Suprapubic skin (tissue), 4 donors: ENCODE results near the gene PPEF1.

Experiments
- POLR2A ChIP-seq, 2 donors: fragments of 450-650 bp; IDR thresholded peaks; one replicate each; pipeline ENCODE4 v1.6.1; 2017; ENCODE audit warnings: antibody characterized with exemption in 2 of 2, mild to moderate bottlenecking in 2 of 2, moderate library complexity in 2 of 2
- POLR2AphosphoS5 ChIP-seq, 3 donors: sonication (generic); formaldehyde crosslinking; IDR thresholded peaks; one replicate each; pipeline ENCODE4 v1.6.1; 2017; ENCODE audit warnings: antibody characterized with exemption in 3 of 3
- TF ChIP-seq, protein P1 (sequence below), 2 donors: fragments of 200-600 bp in 1 of 2; fragments of 450-650 bp in 1 of 2; sonication (generic) in 1 of 2; IDR thresholded peaks; one replicate each; pipeline ENCODE4 v1.5.1; 2016 to 2019; ENCODE audit warnings: antibody characterized with exemption in 2 of 2, mild to moderate bottlenecking in 1 of 2, moderate library complexity in 1 of 2

DNA sequence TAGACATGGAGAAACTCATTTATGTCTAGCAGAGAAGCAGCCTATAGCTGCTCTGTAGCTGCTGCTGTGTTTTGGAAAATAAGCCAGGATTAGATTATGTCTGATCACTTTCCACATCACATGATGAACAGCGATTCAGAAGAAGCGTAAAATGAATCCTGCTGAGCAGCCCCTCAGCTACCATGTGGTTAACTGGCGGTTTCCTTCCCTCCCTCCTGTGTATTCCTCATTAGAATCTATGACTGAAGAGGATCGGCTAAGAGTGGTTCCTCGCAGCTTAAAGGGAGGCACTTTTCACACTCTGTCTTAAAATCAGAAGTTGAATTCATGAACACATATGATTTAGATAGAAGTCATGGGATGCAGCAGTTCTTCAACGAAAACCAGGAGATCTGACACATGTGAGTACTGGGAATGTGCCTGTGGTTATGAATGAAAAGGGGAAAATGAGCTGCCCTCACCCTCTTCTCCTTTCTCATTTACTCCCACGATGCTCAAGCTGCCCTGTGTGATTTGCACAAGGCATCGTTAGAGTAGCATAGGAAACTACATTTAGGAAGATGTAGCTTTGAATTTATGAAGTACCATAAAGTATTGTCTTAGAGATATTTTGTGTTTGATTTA, at the start of gene PPEF1:
- TF ChIP-seq, protein P1, sequence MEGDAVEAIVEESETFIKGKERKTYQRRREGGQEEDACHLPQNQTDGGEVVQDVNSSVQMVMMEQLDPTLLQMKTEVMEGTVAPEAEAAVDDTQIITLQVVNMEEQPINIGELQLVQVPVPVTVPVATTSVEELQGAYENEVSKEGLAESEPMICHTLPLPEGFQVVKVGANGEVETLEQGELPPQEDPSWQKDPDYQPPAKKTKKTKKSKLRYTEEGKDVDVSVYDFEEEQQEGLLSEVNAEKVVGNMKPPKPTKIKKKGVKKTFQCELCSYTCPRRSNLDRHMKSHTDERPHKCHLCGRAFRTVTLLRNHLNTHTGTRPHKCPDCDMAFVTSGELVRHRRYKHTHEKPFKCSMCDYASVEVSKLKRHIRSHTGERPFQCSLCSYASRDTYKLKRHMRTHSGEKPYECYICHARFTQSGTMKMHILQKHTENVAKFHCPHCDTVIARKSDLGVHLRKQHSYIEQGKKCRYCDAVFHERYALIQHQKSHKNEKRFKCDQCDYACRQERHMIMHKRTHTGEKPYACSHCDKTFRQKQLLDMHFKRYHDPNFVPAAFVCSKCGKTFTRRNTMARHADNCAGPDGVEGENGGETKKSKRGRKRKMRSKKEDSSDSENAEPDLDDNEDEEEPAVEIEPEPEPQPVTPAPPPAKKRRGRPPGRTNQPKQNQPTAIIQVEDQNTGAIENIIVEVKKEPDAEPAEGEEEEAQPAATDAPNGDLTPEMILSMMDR (IDR thresholded peaks at IDR 0.05) = no peak
- TF ChIP-seq POLR2AphosphoS5 (IDR thresholded peaks at IDR 0.05) (no peak), POLR2A (IDR thresholded peaks at IDR 0.05) (no peak)
